GM12878 (cell line): ENCODE data around the gene PPP2R2B. TPM values are rescaled to one million over a fixed set of nuclear protein-coding genes. Genes with fewer than 3 reads are reported as not detected.

Source experiments
- ATAC-seq: fragments of 200-7000 bp; cut with Tn5 transposase; 3 replicates; pipeline ENCODE4 v1.9.1; 2020; ENCODE audit warnings: mild to moderate bottlenecking, moderate library complexity
- BruUV-seq: library from RNA; stranded (reverse); fragments of 400-500 nt; replicated peaks from 2 replicates; lab custom pipeline; 2021; lab: Mats Ljungman, UMichigan
- CTCF ChIA-PET: fragments of 300-600 bp; sonication (Branson Sonifier 250); formaldehyde crosslinking; extraction: SDS; loops from one replicate; lab custom pipeline; 2021; ENCODE audit warnings: inconsistent platforms; lab: Yijun Ruan, JAX
- POLR2A ChIA-PET: fragments of 350-600 bp; formaldehyde crosslinking; extraction: SDS; loops from one replicate; lab custom pipeline; 2021; ENCODE audit warnings: inconsistent platforms; lab: Charles Lee
- RAD21 ChIA-PET: fragments of 300-600 bp; sonication (Branson Sonifier 250); formaldehyde crosslinking; loops from one replicate; lab custom pipeline; 2023; ENCODE audit warnings: antibody characterized with exemption; ENCODE audit not compliant: unreplicated experiment; lab: Charles Lee
- SMC1A ChIA-PET: fragments of 300-600 bp; sonication (Branson Sonifier 250); formaldehyde crosslinking; loops from one replicate; lab custom pipeline; 2023; ENCODE audit not compliant: unreplicated experiment, uncharacterized antibody; lab: Charles Lee
- DNase-seq: peaks from one replicate; pipeline ENCODE4 v3.0.0-alpha.2; 2011; ENCODE audit warnings: low read depth, low spot score
- FAIRE-seq: peaks from 3 replicates; lab custom pipeline; 2011; peaks lifted over from hg19 to GRCh38; lab: Jason Lieb, UNC
- H2AFZ ChIP-seq: 2 replicates; pipeline ENCODE4 v1.6.0; 2011; ENCODE audit warnings: low read depth, low read length, control low read depth; ENCODE audit not compliant: control insufficient read depth
- H3K27ac ChIP-seq: 2 replicates; pipeline ENCODE4 v1.5.1; 2011; ENCODE audit warnings: control low read depth; ENCODE audit not compliant: control insufficient read depth, insufficient read depth
- H3K27me3 ChIP-seq, 2 experiments: replicated peaks in 1 of 2; 2 replicates each; pipeline versions ENCODE4 v1.6.0 to v1.6.1; 2011; ENCODE audit warnings: low read length in 1 of 2; ENCODE audit not compliant: control insufficient read depth in 2 of 2, insufficient read depth in 2 of 2
- H3K36me3 ChIP-seq, 2 experiments: 2 replicates each; pipeline ENCODE4 v1.5.1; 2011; ENCODE audit warnings: low read length in 1 of 2; ENCODE audit not compliant: control insufficient read depth in 2 of 2, insufficient read depth in 2 of 2
- H3K4me1 ChIP-seq: 2 replicates; pipeline ENCODE4 v1.6.1; 2011; ENCODE audit warnings: mild to moderate bottlenecking, low read length, moderate library complexity, mixed read lengths; ENCODE audit not compliant: control insufficient read depth, insufficient read depth
- H3K4me2 ChIP-seq: 2 replicates; pipeline ENCODE4 v1.6.0; 2011; ENCODE audit warnings: control low read depth; ENCODE audit not compliant: control insufficient read depth, insufficient read depth
- H3K4me3 ChIP-seq: fragments of 200-600 bp; sonication (generic); 2 replicates; pipeline ENCODE4 v1.5.1; 2016
- H3K79me2 ChIP-seq: 2 replicates; pipeline ENCODE4 v1.6.0; 2011; ENCODE audit warnings: low read length; ENCODE audit not compliant: control insufficient read depth, insufficient read depth
- H3K9ac ChIP-seq: 2 replicates; pipeline ENCODE4 v1.8.0; 2011; ENCODE audit warnings: low read length, control low read depth, mixed read lengths; ENCODE audit not compliant: control insufficient read depth, insufficient read depth
- H3K9me3 ChIP-seq: replicated peaks from 3 replicates; pipeline ENCODE4 v1.5.1; 2011; ENCODE audit warnings: mild to moderate bottlenecking, low read length; ENCODE audit not compliant: control insufficient read depth, insufficient read depth
- H4K20me1 ChIP-seq: 2 replicates; pipeline ENCODE4 v1.6.0; 2011; ENCODE audit not compliant: control insufficient read depth, insufficient read depth
- CREB1 ChIP-seq: IDR thresholded peaks from 2 replicates; pipeline ENCODE4 v1.6.1; 2012; ENCODE audit warnings: low read depth, mild to moderate bottlenecking, inconsistent platforms
- GABPA ChIP-seq: IDR thresholded peaks from 2 replicates; pipeline ENCODE4 v1.6.1; 2014; ENCODE audit warnings: antibody characterized with exemption, low read depth, mild to moderate bottlenecking, inconsistent platforms
- GATAD2B ChIP-seq: fragments of 450-650 bp; conservative IDR thresholded peaks from 2 replicates; pipeline ENCODE4 v1.6.1; 2017; ENCODE audit warnings: low read depth, mild to moderate bottlenecking, moderate library complexity
- HCFC1 ChIP-seq: fragments of 150-350 bp; IDR thresholded peaks from 2 replicates; pipeline ENCODE4 v1.6.1; 2014; ENCODE audit warnings: low read length
- NFIC ChIP-seq: IDR thresholded peaks from 2 replicates; pipeline ENCODE4 v1.6.1; 2012; ENCODE audit warnings: low read depth, mild to moderate bottlenecking, inconsistent platforms, low read length, moderate library complexity
- RAD51 ChIP-seq: fragments of 450-650 bp; IDR thresholded peaks from 2 replicates; pipeline ENCODE4 v1.6.1; 2016; ENCODE audit warnings: moderate library complexity, mild to moderate bottlenecking, inconsistent platforms
- RELB ChIP-seq: fragments of 450-650 bp; IDR thresholded peaks from 2 replicates; pipeline ENCODE4 v1.6.1; 2017; ENCODE audit warnings: low read depth, mild to moderate bottlenecking, moderate library complexity
- SMAD5 ChIP-seq: IDR thresholded peaks from 2 replicates; pipeline ENCODE4 v1.6.1; 2016; ENCODE audit warnings: antibody characterized with exemption, low read depth
- STAT3 ChIP-seq: IDR thresholded peaks from 2 replicates; pipeline ENCODE4 v1.6.1; 2011; ENCODE audit warnings: low read depth, low read length, improper control_type of control experiment
- SUZ12 ChIP-seq: fragments of 200-600 bp; sonication (generic); IDR thresholded peaks from one replicate; pipeline ENCODE4 v1.6.1; 2018; ENCODE audit warnings: antibody characterized with exemption, mild to moderate bottlenecking; ENCODE audit not compliant: unreplicated experiment
- TCF7 ChIP-seq: IDR thresholded peaks from 2 replicates; pipeline ENCODE4 v1.6.1; 2014; ENCODE audit warnings: antibody characterized with exemption, borderline replicate concordance
- ZNF217 ChIP-seq: fragments of 450-650 bp; IDR thresholded peaks from 2 replicates; pipeline ENCODE4 v1.6.1; 2017; ENCODE audit warnings: antibody characterized with exemption, mild to moderate bottlenecking
- WGBS: methylation state at CpG from one replicate; pipeline ENCODE4 v1.1.6; 2016; ENCODE audit warnings: low lambda C conversion rate; ENCODE audit not compliant: insufficient replicate concordance, insufficient coverage; ENCODE audit errors: missing lambda C conversion rate; 5-methylcytosine and 5-hydroxymethylcytosine counted together
- in situ Hi-C: fragments of 300-500 bp; cut with MboI; formaldehyde crosslinking; loops from 9 replicates; pipeline ENCODE4 v1.14.3; 2018; ENCODE audit warnings: mixed read lengths
- intact Hi-C: fragments of 100-400 bp; cut with micrococcal nuclease; formaldehyde crosslinking; loops from one replicate; pipeline ENCODE4 v1.14.2; 2022; ENCODE audit not compliant: unreplicated experiment
- polyA plus RNA-seq, 11 experiments: library from polyadenylated mRNA; depleted of rRNA in 4 of 11; unstranded in 6 of 11; stranded (reverse) in 5 of 11; fragments of >200 nt; fragmentation: Nextera tagmentation in 4 of 11; fragmentation: Illumina TruSeq in 1 of 11; extraction: Ambion mirVana in 4 of 11; extraction: Trizol in 1 of 11; gene quantifications; 1 replicate in 1 of 11; 2 replicates in 10 of 11; pipeline versions ENCODE4 v1.2.1 to v1.2.3, GENCODE V29; 2011 to 2016; ENCODE audit warnings: inconsistent platforms in 2 of 11, missing spikeins in 2 of 11, low read depth in 1 of 11
- total RNA-seq, 4 experiments: library from RNA; depleted of rRNA in 3 of 4; stranded (reverse); fragments of >200 nt in 3 of 4; fragmentation: Illumina TruSeq in 1 of 4; extraction: Trizol in 1 of 4; gene quantifications; 2 replicates each; pipeline versions ENCODE4 v1.2.1 to v1.2.3, GENCODE V29; 2013 to 2021
- TF ChIP-seq, protein P1 (sequence below): fragments of 450-650 bp; IDR thresholded peaks from 2 replicates; pipeline ENCODE4 v1.6.1; 2017; ENCODE audit warnings: mild to moderate bottlenecking

Gene PPP2R2B
- total and polyA plus RNA-seq, 10 of the 15 experiments (the other 5 are each of a cell fraction or from before 2014, with no cell fraction given): not detected

DNA sequence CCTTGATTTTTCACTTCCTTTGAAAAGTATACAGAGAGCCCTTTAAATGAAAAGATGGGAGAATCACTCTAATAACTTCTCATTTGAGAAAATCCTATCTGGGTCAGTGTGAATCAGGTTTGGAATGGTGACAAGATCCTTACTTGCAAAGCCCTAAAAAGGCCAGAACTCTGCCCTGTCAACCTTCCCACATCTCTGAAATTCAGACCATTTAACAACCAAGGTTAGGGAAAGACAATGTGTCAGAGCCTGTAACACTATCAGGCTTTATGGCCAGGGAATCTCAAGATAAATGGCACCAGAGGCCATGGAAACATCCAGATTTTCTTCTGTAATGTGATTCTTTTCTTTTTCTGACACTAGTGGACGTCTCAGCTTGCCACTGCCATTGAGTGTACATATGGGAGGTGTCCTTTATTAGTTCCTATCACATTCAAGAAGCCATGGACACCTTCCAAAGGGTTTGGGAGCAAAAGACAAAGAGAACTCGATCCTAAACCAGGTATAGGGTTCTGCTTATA is 196.9 kb downstream of the PPP2R2B start:
- no peak for FAIRE-seq
- Histone ChIP-seq H3K4me2 (no peak overlapping the region), H2AFZ (no peak overlapping the region), H3K4me3 (no peak overlapping the region), H3K9ac (no peak overlapping the region), H4K20me1 (no peaks in the 10 kb centered on the region), H3K79me2 (no peaks in the 10 kb centered on the region)
- ATAC-seq: no peak
- DNase-seq: no peak
- BruUV-seq: no TSS peak
- TF ChIP-seq NFIC (no peak), GATAD2B (no peak), RAD51 (no peak), GABPA (no peak), HCFC1 (no peak), CREB1 (no peak), SMAD5 (no peak), STAT3 (no peak), TCF7 (no peak), SUZ12 (no peak), RELB (no peak), ZNF217 (no peak)
- TF ChIP-seq, protein P1, sequence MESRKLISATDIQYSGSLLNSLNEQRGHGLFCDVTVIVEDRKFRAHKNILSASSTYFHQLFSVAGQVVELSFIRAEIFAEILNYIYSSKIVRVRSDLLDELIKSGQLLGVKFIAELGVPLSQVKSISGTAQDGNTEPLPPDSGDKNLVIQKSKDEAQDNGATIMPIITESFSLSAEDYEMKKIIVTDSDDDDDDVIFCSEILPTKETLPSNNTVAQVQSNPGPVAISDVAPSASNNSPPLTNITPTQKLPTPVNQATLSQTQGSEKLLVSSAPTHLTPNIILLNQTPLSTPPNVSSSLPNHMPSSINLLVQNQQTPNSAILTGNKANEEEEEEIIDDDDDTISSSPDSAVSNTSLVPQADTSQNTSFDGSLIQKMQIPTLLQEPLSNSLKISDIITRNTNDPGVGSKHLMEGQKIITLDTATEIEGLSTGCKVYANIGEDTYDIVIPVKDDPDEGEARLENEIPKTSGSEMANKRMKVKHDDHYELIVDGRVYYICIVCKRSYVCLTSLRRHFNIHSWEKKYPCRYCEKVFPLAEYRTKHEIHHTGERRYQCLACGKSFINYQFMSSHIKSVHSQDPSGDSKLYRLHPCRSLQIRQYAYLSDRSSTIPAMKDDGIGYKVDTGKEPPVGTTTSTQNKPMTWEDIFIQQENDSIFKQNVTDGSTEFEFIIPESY: no peak
- TF ChIP-seq, all 136 proteins: peak for 0
- Histone ChIP-seq H3K27me3 (no peaks in the 10 kb centered on the region; a peak in 1 of 4 replicates), H3K27ac (no peak overlapping the region), H3K36me3 (no peaks in the 10 kb centered on the region), H3K4me1 (no peaks in the 10 kb centered on the region), H3K9me3 (no peaks in the 10 kb centered on the region)
- in situ Hi-C loops (no loop called here), intact Hi-C loops (no loop called here)
- ChIA-PET POLR2A (no interaction called here), SMC1A (no interaction called here), CTCF (interaction anchor here (1.0 kb wide), 1 partner anchor 148 kb away, joined by 3 read pairs; no protein-coding TSS in a partner anchor), RAD21 (no interaction called here)
- 0% methylated on average over 2 of the region's 2 CpGs for WGBS
